ENCODE data around the gene XCL1.

DNA sequence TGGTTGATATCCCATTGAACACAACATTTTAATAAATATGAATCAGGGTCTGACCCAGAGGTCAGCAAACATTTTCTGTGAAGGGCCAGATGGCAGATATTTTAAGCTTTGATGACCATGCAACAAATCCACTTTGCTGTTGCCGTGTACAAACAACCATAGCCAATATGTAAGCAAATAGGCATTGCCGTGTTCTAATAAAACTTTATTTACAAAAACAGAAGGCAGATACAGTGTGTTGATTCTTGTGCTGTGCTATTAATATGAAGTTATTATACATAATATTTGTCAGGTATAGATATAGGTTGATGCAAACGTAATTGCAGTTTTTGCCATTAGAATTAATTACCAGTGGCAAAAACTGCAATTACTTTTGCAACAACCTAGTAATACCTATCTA lies 8.8 kb upstream of the XCL1 start:
- TF ChIP-seq MYC (IDR thresholded peaks at IDR 0.05; ENCODE audit: low read depth, low read length): no peak
- TF ChIP-seq EZH2 (IDR thresholded peaks at IDR 0.05; ENCODE audit: borderline replicate concordance, low read depth, low read length, severe bottlenecking): no peak

Data from endothelial cell of umbilical vein (primary cell).